GM12872 (cell line): Measurements from ENCODE around the gene GDF10.

Experiments
- TF ChIP-seq, protein P1 (sequence below): IDR thresholded peaks from 3 replicates; pipeline ENCODE4 v1.5.1; 2011; ENCODE audit warnings: low read depth, mild to moderate bottlenecking, low read length, moderate library complexity; ENCODE audit not compliant: insufficient read depth

Gene GDF10

GRCh38 chr10:47283101-47283630 is 16.8 kb upstream of the GDF10 start:
- TF ChIP-seq, protein P1, sequence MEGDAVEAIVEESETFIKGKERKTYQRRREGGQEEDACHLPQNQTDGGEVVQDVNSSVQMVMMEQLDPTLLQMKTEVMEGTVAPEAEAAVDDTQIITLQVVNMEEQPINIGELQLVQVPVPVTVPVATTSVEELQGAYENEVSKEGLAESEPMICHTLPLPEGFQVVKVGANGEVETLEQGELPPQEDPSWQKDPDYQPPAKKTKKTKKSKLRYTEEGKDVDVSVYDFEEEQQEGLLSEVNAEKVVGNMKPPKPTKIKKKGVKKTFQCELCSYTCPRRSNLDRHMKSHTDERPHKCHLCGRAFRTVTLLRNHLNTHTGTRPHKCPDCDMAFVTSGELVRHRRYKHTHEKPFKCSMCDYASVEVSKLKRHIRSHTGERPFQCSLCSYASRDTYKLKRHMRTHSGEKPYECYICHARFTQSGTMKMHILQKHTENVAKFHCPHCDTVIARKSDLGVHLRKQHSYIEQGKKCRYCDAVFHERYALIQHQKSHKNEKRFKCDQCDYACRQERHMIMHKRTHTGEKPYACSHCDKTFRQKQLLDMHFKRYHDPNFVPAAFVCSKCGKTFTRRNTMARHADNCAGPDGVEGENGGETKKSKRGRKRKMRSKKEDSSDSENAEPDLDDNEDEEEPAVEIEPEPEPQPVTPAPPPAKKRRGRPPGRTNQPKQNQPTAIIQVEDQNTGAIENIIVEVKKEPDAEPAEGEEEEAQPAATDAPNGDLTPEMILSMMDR = no peak

DNA sequence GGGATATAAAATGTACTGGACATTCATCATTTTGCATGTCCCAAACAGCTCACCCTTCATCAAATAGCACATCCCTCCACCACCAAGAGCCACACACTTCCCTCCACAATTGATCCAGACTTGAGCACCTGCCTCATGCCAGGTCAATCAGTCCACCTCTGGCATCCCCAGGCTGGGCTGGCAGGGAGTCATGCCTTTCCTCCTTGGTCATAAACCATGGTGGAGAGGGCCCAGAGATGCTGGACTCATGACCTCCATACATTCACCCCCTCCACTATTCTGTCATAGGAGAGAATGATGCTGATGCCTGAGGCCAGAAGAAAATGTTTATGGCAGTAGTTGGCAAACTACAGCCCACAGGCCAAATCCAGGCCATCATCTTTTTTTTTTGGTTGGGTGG is 16.1 kb upstream of the GDF10 start:
- TF ChIP-seq, protein P1 = no peak

DNA sequence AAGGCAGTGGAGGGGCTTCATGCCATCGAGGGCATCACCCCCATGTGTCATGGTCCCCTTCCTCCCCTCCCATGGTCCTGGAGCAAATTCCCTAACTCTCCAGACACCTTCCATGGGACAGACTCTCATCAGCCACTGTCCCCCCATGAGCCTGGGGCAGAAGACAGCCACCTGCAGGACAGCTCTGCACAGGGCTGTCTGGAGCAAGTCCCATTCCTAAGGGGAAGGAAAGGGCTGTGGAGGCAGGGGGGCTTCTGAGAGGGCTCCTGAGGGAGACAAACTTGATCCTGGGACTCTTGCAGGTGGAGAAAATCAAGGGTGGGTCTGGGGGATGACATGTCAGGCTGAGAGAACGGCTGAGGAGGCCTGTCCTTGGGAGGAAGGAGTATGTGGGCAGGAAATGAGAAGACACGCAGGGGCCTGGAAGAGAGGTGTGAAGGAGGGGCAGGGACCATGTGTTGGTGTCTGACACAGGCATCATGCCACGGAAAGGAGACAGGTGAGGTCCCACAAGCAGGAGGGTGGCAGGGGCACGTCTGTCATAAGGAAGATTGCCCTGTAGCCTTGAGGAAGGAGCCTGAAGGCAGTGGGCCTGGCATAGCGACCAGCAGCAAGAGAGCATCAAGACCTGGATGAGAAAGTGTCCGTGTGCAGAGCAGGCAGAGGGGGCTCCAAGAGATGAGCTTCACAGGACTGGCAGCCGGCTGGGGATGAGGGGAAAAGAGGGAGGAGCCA is 14.4 kb upstream of the GDF10 start:
- TF ChIP-seq, protein P1 = no peak

- TF ChIP-seq, protein P1 = no peak
These were observed 13.9 kb upstream of the GDF10 start for GRCh38 chr10:47286116-47286505.

GRCh38 chr10:47286591-47287315 is 13.2 kb upstream of the GDF10 start:
- TF ChIP-seq, protein P1 = no peak

GRCh38 chr10:47287365-47287802 is 12.6 kb upstream of the GDF10 start:
- TF ChIP-seq, protein P1 = no peak

- TF ChIP-seq, protein P1 = no peak
These were observed 12.2 kb upstream of the GDF10 start for GRCh38 chr10:47287805-47288204.
